Nucleus accumbens (tissue), 56 donors: ENCODE results near the gene DIAPH3.

ENCODE experiments used
- DNase-seq, 56 donors: peaks; one replicate each; lab custom pipeline; 2025; lab: John Stamatoyannopoulos, UW

Gene DIAPH3

GRCh38 chr13:60032851-60033250 is 130.9 kb downstream of the DIAPH3 start:
- no peak for DNase-seq

GRCh38 chr13:60028021-60028420 is 135.7 kb downstream of the DIAPH3 start:
- DNase-seq = no peak

- DNase-seq = no peak
These were observed 137.4 kb downstream of the DIAPH3 start for GRCh38 chr13:60026286-60026685.

- no peak for DNase-seq
These were observed 143.4 kb downstream of the DIAPH3 start for GRCh38 chr13:60020288-60020687.

GRCh38 chr13:60019119-60019993 is 144.4 kb downstream of the DIAPH3 start:
- DNase-seq = no peak

- DNase-seq = no peak
These were observed 145.2 kb downstream of the DIAPH3 start for GRCh38 chr13:60018536-60018935.

- DNase-seq = no peak
These were observed 147.5 kb downstream of the DIAPH3 start for GRCh38 chr13:60016229-60016628.

- DNase-seq = no peak
These were observed 150.6 kb downstream of the DIAPH3 start for GRCh38 chr13:60013166-60013565.

GRCh38 chr13:60012488-60012887 is 151.2 kb downstream of the DIAPH3 start:
- no peak for DNase-seq

- no peak for DNase-seq
These were observed 154.2 kb downstream of the DIAPH3 start for GRCh38 chr13:60009300-60010253.

- no peak for DNase-seq
These were observed 161.8 kb downstream of the DIAPH3 start for GRCh38 chr13:60001889-60002288.

GRCh38 chr13:60000976-60001375 is 162.8 kb downstream of the DIAPH3 start:
- DNase-seq = no peak

- DNase-seq = no peak
These were observed 163.6 kb downstream of the DIAPH3 start for GRCh38 chr13:60000081-60000480.

GRCh38 chr13:59997976-59998375 is 165.8 kb downstream of the DIAPH3 start:
- no peak for DNase-seq

GRCh38 chr13:59996461-59996980 is 167.2 kb downstream of the DIAPH3 start:
- DNase-seq = no peak

GRCh38 chr13:59991395-59991794 is 172.3 kb downstream of the DIAPH3 start:
- no peak for DNase-seq

GRCh38 chr13:59982631-59983382 is 180.9 kb downstream of the DIAPH3 start:
- DNase-seq = no peak

GRCh38 chr13:59979589-59979988 is 184.1 kb downstream of the DIAPH3 start:
- DNase-seq = no peak

GRCh38 chr13:59978862-59979261 is 184.9 kb downstream of the DIAPH3 start:
- DNase-seq = no peak

GRCh38 chr13:59976856-59977255 is 186.9 kb downstream of the DIAPH3 start:
- DNase-seq = no peak
